GM19023 (cell line): ENCODE measurements around the gene GABRB3.

ENCODE experiments used
- ATAC-seq: cut with Tn5 transposase; IDR thresholded peaks from one replicate; pipeline ENCODE4 v1.9.1; 2021; ENCODE audit warnings: mild to moderate bottlenecking, moderate library complexity; ENCODE audit not compliant: unreplicated experiment

The GABRB3 gene

DNA sequence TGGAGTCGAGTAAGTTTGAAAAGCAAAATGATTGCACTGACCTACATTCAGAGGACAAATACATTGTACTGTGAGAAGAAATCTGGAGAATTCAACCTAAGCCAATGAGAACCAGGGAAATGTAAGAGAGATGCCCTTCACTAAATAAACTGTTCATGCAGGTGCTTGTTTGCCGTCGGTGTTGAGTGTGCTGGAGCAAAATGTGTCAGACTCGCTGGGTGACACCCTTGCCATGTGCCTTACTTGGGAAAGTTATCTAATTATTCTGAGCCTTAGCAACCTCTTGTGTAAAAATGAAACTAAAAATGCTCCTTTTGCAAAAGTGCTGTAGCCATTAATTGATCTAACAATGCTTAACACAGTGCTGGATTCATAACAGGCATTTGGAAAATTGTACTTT is 140.4 kb downstream of the GABRB3 start:
- no peak for ATAC-seq

DNA sequence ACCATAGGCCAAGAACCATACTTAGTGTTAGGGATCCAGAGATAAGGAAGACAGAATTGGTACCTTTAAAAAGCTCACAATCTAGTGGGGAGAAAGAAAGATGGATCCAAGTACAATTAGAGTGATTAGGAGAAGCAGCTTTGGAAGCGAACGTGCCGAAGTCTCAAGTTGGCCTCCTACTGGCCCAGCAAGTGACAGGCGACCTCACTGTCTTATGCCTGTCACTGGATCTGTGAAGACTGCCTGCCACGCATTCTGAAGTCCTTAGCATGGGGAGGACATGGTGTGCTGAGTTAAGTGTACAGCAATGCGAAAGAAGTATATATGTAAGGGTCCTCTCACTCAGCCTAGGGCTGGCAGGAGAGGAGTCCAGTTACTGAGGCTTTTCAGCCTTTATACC is 141.0 kb downstream of the GABRB3 start:
- ATAC-seq: no peak

DNA sequence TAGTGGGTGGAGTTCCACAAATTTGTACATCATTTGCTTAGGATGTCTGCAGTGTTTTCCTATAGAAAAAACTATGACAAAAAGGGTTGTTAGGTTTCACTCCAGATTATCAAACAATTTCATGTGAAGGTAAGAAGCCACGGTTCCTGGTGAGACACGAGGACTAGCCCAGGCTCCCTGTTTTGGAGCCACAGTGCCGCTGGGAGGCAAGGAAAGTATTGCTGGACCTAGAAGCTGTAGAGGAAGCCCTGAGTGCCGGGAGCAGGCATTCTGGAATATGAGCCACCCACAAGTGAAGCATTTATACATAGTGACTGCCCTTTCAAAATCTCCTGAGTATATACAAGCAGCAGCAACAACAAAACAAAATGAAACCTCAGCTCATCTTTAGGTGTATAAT is 142.0 kb downstream of the GABRB3 start:
- ATAC-seq: no peak

DNA sequence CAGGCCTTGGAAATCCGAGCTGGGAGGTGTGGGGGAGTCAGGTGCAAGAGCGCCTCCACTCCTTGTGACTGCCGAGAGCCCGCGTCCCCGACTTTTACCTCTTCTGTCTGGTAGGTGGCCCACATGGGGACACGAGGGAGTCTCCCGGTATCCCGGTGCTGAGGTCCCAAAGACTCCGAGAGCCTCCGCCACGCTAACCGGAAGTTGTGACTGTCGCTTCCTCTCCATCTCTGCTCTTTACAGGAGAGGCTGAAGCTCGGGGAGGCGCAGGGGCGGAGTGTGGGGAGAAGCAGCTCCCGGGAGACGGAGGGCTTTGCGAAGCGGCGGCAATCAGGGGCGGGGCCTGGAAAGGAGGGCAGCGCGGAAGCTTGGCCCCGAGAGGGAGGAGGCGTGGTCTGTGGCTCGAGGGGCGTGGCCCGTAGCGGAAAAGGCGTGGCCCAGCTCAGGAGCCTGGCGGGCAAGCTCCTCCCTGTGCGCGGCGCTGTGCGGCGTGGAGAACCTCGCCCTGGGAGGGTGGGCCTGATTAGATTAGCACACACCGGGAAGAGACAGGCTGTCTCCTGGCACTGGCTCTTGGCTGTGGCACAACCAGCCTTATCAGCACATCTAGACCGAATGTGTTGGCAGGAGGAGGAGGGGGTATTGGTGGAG is 143.9 kb downstream of the GABRB3 start:
- ATAC-seq: no peak

DNA sequence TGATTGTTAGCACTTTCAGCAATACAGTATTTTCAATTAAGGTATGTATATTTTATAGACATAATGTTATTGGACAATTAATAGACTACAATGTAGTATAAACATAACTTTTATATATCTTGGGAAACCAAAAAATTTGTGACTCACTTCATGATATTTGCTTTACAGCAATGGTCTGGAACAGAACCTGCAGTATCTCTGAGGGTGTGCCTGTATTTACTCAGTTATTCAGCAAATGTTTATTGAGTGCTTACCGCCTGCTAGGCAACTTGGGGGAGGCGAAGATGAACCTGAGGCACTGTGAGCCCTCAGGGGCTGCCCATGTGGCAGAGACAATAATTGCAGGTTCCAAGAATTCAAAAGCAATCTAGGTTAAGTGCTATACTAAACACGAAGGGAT is 144.8 kb downstream of the GABRB3 start:
- ATAC-seq: no peak

DNA sequence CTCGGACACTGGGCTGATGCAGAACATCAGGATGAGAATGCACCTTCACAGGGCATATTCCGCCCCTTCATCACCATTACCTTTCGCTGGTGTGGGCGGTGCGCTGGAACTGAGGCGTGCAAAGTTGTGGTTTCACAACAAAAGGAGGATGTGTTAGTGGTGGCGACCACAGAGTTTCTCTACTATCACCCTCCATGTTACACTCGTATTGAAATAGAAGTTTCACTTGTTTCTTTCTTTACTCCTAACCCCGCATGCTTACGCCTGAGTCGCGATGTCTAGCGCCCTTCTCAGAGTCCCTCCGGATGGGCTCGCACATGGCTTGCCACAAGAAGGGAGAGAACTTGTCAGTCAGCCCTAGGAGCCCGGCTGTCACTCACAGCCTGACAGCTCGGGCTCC is 148.7 kb downstream of the GABRB3 start:
- no peak for ATAC-seq

DNA sequence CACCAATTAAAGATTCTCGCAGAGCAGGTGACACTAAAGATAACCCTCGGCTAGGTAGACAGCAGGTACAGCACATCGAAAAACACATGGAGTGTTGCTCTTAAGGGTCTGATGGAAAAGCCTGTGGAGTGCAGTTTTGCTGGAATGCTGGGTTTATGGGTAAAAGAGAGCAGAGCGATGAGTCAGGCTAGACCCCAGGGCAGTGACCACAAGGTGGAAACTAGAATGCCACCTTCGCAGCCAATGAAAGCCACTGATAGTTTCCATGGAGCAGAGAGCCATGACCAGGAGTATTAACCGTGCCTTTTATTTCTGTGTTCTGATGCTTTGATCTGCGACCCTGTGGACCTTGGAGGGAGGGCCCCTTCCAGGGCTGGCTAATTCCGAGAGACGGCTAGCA is 149.8 kb downstream of the GABRB3 start:
- ATAC-seq: no peak

DNA sequence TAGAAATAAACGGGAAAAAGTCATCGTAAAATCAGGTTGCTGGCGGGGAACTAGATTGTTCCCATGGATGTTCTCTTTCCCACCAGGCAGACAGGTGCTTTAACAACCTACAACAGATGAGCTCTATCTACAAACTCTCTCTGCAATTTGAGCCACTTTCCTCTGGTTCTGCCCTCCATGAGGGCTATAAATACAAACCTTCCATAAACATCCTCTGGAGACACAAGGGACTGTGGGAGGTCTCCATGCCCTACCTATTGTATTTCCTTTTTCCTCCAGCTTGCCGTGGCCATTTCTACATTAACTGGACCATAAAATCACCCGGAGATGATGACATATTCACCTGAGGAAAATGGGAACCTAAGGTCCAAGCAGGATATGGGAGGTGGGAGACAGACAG is 151.1 kb downstream of the GABRB3 start:
- no peak for ATAC-seq

DNA sequence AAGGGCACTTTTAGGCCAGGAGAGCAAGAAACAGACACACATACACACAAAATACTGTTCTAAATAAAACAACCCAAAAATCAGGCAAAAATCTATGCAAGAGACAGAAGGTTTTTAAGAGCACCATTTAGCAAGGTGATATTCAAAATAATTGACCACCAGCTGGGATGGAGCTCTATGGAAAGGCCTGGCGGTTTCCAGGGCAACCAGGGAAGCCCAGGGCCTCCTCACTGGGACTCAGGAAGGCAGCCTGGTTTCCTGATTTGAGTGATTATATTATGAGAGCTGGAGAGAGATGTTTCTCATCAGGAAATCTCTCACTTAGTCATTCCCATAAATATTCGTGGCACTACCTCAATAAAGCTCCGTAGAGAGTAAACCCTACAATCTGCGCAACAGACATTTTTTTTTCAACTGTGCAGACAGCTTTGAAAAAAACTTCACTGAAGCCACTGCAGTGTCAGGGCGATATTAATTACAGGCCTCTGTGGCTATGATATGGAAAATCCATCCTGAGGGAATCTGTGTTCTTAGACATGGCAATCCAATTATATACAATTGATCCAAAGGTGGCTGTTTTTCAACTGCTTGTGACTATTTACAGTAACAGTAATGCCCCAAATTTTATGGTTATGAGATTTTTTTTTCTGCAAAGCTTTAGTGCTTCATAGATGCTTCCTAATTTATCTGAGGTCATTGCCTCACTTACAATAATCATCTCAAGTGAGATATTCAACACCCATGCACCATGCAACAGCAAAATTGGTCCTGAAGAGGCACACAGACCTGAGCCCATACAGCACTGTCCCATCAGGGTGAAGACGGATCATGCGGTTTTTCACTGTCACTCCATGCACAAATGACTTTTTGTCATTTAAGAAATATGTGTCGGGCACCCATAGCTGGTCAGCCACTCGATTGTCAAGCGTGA is 152.1 kb downstream of the GABRB3 start:
- no peak for ATAC-seq

DNA sequence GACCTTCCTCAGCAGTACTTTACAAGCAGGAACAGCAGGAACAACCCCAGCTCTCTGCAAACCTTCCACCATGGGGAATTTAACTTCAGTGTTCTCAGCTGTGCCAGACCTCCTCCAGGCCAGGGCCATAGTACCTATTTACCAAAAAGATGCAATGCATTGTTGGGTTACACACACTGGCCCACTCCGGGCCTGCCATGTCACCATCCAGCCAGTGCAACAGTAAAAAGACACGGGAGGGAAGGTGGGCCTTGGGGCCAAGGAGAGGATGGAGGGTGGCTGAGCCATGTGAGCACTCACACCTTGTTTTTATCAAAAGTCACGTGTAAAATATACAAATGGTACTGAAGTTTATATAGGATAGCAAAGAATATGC is 157.0 kb downstream of the GABRB3 start:
- no peak for ATAC-seq

DNA sequence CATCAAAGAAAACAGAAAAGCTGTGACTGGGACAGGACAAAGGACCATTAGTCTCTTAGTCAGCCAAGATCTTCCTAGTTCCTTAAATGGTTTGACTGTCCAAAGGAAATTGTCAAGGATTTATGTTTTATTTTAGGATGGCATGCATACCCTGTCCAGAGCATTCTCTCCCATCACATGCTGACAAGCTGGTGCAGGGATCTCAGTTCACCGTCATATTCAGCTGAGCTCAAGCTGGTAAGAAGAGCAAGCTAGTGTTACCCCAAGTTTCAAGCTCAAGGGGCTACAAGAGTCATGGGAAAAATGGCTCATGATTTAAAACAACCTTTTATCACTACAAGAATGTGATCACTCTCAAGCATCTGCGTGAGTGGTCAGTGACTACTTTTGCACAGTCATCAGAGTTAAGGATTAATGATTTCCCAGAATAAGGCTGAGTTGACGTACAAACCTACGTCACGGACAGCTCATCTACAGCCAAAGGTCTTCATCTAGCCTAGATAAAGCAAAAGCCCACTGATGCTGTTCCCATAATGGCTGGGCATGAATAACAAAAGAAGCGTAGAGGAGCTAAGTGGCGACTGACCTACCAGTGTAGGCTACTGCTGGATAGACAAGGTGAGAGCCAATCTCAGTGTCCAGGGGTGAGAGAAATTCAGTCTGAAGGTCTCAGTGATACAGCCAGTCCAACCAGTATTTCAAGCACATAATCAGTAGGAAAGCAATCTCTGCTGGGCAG is 157.5 kb downstream of the GABRB3 start:
- no peak for ATAC-seq

DNA sequence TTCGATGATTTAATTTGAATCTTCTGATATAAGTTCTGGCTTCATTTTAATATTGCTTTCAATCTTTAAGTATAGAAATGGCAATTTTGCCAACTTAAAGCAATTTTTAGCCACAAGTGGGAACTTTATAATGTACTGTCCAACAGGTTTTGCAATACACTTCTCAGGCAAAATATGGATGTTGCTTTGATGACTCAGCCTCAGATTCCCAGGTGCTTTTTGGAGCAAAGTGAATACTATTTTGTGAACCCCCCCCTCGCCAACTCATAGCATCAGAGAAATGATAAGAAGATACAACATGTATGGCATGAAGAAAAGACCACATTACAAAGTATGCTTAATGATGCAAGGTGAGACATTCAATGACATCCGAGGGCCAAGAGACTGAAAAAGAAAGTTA is 158.1 kb downstream of the GABRB3 start:
- no peak for ATAC-seq

DNA sequence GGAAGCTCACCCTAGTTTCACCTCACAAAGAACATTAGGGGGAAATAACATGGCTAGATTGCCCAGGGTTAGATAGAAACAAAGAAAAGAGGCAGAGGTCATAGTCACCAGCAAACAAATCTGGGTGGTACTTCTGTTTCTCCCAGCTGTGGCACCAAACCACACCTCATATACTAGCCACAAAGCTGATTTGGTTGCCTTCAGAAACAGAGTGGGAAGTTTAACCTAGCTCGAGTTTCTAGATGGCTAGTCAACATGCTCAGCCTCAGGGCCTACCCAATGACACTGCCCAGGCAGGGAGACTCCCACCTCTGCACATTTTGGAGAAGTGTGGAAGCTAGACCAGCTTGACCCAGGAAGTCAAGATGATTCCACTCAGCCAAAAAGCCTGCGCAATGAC is 174.2 kb downstream of the GABRB3 start:
- ATAC-seq: no peak

DNA sequence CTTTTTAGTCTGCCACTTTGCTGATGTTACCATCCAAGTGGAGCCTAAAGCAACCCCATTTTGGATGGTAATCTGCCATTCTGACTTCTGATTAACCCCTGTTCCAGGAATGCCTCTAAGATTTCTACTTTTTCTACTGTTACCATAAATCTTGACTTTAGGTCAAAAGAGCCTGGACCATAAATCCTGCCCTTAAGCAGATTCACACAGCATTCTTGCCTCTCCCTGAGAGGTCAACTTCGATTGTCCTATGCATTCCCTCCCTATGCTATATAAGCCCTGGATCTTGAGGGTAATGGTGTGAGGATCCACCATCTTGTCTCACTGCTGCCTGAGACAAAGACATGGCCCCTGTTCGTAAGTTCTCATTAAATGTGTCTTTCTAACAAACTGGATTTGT is 177.3 kb downstream of the GABRB3 start:
- no peak for ATAC-seq

DNA sequence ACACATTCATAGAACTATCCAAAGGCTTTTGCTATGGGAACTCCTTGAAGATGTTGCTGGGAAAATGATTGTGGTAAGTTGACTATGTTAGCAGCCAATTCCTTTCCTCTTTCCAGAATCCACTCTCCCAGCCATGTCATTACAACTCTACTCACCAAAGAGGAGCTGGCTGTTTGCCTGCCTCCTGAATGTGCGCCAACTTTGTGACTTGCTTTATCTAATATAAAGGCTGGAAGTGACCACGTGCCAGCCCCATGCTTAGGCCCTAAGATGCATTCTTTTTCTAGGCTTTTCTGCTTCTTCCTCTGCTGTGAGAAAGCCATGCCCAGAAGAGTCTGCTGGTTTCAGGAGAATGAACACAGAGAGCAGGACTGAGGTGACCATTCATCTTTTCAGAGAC is 182.2 kb downstream of the GABRB3 start:
- ATAC-seq: no peak

DNA sequence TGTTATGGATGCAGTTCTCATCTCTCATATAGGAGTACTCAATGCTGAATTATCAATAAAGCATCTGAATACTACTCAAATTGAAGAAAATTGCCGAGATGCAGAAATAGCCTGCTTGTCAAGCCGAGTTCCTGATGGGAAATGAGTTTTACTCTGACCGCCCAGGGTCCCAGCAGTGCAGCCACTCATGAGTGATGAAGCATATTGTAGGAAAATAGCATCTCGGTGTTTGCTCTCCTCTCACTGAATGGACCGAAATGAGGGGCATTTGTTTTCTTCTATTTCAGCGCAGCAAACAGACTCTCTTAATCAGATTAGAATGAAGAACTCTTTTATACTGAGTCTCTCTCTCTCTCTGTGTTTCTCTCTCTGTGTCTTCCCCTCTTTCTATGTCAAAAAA is 190.0 kb downstream of the GABRB3 start:
- ATAC-seq: no peak

DNA sequence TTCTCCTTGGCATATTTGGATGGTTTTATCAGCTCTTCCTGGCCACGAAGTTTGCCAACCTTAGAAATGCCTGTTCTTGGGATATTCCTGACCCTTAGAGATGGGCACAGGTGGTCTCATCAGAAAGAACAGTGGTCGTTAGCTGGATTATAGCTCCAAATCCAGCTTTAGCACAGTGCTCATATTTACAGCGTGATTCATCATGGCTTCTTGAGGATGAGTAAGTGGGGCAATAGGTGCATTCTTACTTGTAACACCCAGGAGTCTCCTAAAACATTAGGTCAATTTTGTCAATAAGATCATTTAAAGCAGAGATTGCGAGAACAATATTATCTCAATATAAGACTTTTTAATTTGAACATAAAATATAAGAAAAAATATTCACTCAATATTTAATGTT is 191.9 kb downstream of the GABRB3 start:
- ATAC-seq: no peak

DNA sequence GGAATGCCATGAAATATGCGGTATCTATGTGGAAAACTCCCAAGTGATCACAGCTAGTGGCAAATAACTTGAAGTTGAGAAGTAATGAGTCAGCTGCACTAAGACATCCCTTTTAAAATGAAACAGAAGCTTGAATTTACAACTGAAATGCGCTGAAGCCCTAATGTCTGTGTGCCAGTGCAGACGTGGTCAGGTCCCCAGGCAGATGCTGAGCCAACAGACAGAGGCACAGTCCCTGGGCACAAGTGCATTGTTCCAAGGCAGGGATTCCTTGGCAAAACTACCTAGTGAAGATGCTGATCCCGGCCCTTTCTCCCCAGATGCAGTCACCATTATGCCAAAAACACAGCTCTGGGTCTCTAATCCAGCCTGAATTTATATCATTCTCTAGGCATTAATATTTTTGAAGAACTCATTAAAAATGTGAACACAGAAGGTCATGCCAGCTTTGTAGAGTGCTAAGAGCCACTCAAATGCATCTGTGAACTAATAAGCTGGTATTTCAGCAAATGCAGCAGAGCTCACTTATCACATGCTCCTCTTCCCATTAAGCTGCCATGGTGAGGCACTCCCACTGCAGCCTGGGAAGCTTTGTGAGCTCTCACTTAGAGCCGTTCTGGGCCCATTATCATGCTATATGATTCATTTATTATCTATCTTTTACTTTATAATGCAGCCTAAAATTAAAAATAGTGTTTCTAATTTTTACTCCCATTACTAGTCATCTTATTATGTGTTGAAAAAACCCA is 200.1 kb downstream of the GABRB3 start:
- ATAC-seq: no peak

DNA sequence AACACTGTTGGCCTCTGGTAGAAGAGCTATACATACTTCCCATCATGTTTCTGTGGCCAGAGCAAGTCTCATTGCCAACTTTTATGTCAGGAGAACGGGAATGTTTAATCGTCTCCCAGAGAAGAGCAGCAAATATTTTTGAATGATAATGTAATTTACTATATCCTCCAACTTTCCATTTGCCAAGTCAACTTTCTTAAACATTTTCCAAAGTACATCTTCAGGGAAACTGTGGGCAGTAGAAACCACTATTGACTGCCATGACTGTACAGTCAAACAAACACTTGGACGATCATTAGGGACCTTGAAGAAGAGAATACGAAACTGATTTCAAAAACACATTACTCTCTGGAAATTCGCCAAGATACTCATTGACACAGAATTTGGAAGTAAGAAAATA is 201.5 kb downstream of the GABRB3 start:
- no peak for ATAC-seq

DNA sequence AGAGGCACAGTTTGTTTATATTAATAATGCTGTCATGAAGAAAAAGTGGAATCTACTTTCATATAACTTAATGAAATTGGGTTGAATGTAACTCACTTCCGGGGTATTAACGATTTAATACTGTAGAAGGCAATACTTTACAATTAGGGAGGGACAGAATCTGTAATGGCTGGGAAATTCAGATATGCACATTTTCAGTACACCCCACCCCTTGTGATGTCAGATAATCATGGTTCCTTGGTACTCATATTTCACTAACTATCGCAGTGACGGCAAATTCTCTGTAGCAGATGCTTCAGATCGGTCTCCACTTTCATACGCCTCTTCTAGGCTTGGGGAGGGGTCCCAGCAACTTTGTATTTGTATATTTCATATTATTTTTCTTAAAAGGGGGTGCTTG is 207.3 kb downstream of the GABRB3 start:
- ATAC-seq: no peak

DNA sequence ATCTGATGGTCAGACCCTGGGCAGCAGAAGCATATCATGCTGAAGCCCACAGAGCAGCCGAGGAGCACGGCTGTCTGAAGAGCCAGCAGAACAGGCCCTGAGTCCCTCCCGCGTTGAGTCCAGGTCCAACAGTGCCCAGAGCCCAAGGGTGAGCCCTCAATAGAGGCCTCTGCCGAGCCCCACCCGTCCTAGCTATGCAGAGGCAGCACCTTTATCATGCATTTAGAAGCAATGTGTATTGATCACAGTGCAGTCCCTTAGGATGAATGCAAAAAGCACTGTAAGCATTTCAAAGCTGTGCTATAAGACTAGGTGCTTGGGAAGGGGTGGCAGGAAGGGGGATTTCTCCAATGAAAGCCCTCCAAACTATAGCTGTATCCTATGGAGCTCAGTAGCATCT is 208.5 kb downstream of the GABRB3 start:
- no peak for ATAC-seq
